ENCODE measurements around the gene LRRIQ1.

The LRRIQ1 gene

GRCh38 chr12:85057370-85057963 is 21.3 kb downstream of the LRRIQ1 start:
- DNase-seq (ENCODE audit: low spot score): peak; percentile 46

DNA sequence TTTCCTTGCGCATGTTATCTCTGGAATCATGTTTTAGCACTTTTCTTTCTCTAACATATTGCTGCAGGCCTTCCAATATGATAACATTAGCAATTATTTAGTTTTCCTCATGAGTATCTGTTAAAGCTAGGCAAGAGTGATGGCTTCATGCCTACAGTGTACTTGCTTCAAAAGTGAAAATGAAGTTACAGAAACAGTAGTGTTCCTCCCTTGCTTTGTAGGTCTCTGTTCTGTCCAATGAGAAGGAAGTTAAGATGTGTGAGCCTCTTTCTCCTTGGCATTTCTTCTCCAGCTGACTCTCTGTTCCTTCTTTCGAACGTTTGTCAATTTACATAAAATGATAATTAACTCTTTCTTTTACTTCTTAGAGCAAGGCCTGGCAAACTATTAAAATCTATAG is 22.2 kb downstream of the LRRIQ1 start:
- no peak for DNase-seq (ENCODE audit: low spot score)

DNA sequence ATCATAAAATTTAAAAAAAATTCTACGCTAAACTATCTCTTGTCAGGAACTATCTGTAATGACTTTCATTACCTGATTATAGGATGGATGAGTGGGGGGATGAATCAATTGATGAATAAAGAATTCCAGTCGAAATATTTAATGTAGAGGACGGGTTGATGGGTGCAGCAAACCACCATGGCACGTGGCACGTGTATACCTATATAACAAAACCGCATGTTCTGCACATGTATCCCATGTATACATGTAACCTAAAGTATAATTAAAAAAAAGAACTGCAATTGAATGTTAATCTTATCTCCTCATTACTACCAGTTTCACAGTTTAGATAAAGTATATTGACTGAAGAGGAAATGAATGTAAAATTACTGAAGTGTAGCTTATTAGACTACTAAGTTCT is 23.4 kb downstream of the LRRIQ1 start:
- DNase-seq (ENCODE audit: low spot score): no peak

DNA sequence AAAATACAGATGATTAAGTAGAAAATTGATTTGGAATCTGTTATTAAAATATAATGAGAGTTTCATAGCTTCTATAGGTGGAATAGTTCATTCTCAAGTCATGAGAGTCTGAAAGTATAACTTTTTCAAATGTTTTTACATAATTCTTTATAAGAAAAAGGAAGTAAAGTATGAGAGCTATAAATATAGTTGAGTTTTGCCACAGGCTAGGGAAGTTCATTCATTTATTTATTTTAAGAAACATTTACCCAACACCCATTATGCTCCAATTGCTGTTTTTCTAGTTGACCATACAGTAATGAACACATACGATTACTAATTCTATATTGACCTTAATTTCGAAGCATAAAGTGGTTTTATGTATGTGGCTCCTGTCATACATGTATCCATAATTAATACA is 24.8 kb downstream of the LRRIQ1 start:
- no peak for DNase-seq (ENCODE audit: low spot score)

- no peak for DNase-seq (ENCODE audit: low spot score)
Observed at GRCh38 chr12:85065837-85066482, 29.8 kb downstream of the LRRIQ1 start.

- DNase-seq (ENCODE audit: low spot score): no peak
Observed at GRCh38 chr12:85072826-85073225, 36.7 kb downstream of the LRRIQ1 start.

- peak; percentile 28 for DNase-seq (ENCODE audit: low spot score)
Observed at GRCh38 chr12:85076688-85077430, 40.7 kb downstream of the LRRIQ1 start.

- DNase-seq (ENCODE audit: low spot score): no peak
Observed at GRCh38 chr12:85085066-85085465, 48.9 kb downstream of the LRRIQ1 start.

- no peak for DNase-seq (ENCODE audit: low spot score)
Observed at GRCh38 chr12:85089792-85090191, 53.6 kb downstream of the LRRIQ1 start.

DNA sequence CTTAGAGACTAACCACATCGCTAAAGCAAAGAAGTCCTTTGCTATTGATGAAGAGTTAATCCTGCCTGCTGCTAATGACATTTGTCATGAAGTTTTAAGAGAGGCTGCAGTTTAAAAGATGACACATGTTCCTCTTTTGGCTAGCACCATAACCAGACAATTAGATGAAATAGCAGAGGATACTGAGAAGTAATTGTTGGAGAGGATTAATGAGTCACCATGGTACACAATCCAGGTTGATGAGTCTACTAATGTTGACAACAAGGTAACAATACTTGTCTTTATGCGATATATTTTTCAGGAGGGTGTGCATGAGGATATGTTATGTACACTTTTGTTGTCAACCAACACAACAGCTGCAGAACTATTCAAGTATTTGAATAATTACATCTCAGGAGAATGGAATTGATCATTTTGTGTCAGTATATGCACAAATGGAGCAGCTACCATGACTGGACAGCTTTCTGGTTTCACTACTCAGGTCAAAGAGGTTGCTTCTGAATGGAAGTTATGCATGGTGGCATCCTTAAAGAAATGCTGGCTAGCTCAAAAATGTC is 56.7 kb downstream of the LRRIQ1 start:
- no peak for DNase-seq (ENCODE audit: low spot score)

DNA sequence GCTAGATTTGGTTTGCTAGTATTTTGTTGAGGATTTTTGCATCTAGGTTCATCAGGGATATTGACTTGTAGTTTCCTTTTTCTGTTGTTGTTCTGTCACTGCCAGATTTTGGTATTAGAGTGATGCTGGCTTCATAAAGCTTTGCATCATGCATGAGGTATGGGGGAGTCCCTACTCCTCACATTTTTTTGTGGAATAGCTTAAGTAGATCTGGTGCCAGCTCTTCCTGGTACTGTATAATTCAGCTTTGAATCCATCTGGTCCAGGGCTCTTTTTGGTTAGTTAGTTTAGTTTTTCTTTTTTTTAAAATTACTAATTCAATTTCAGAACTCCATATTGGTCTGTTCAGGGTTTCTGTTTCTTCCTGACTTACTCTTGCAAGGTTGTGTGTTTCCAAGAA is 59.4 kb downstream of the LRRIQ1 start:
- no peak for DNase-seq (ENCODE audit: low spot score)

DNA sequence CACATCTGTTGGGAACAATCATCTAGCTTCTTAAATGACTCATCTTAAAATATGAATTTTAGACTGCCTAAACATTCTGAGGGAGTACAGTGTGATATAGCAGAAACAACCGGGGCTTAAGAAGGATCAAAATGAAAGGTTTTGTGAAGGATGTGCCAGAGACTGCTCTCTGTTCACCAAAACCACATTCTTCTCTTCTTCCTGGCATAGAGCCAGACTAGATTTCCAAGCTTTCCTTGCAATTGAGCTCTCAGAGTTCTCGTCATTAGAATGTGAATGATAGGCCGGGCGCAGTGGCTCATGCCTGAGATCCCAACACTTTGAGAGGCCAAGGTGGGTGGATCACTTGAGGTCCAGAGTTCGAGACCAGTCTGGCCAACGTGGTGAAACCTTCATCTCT is 94.5 kb downstream of the LRRIQ1 start:
- DNase-seq (ENCODE audit: low spot score): no peak

DNA sequence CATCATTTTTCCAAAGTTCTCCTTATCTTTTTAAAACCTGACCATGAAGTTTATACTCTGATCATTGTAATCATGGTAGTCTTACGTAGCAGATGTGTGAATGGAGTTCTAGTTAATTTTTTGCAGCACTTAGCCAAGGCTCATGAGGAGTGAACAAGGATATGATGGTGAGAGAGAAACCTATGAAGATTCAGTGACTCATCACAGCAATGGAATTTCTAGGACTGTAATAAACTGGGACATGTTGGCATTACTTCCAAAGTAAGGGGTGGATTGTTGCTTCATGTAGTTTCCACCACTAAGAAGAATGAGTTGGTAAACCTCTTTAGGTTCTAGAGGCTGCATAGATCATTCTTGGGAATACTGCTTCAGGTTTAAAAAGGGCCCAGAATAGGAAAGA is 102.7 kb downstream of the LRRIQ1 start:
- no peak for DNase-seq (ENCODE audit: low spot score)

DNA sequence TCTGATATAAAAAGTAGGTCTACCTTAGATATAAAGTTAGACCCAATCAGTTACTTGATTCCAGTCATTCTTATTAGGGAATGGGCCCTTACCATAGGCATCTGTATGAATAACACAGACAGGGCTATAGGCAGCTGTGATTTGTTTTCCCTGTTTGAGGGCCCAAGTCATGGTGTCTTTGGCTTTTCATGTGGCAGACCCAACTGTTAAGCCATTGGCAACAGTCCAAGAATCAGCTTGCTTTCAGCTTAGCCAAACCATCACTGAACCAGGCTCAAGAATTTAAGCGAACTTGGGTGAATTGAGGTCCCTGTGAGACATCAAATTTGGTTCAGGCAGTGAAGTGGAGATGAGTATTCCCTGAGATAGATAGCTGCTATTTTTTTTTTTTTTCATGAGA is 111.2 kb downstream of the LRRIQ1 start:
- no peak for DNase-seq (ENCODE audit: low spot score)

GRCh38 chr12:85152311-85152729 is 116.2 kb downstream of the LRRIQ1 start:
- no peak for DNase-seq (ENCODE audit: low spot score)

DNA sequence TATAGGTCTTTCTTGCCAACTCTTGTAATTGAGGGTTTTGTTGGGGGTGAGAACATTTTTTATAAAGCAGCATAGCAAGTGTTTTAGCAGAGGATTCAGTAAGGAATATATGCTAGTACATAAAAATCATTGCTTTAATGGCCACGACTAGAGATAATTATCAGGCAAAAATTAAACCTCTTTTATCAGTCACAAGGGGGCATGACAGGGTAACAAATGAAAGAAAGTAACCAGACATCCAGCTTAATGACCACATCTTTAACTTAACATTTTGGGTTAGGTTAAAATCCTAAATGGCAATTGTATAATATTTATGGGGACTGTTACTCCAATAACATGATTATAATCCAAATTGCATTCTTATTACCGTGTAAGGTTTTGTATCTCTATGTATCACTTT is 119.6 kb downstream of the LRRIQ1 start:
- DNase-seq (ENCODE audit: low spot score): peak; percentile 36

GRCh38 chr12:85156569-85156968 is 120.4 kb downstream of the LRRIQ1 start:
- DNase-seq (ENCODE audit: low spot score): no peak

GRCh38 chr12:85157035-85157603 is 121.0 kb downstream of the LRRIQ1 start:
- no peak for DNase-seq (ENCODE audit: low spot score)

- no peak for DNase-seq (ENCODE audit: low spot score)
Observed at GRCh38 chr12:85163752-85164321, 127.7 kb downstream of the LRRIQ1 start.

DNA sequence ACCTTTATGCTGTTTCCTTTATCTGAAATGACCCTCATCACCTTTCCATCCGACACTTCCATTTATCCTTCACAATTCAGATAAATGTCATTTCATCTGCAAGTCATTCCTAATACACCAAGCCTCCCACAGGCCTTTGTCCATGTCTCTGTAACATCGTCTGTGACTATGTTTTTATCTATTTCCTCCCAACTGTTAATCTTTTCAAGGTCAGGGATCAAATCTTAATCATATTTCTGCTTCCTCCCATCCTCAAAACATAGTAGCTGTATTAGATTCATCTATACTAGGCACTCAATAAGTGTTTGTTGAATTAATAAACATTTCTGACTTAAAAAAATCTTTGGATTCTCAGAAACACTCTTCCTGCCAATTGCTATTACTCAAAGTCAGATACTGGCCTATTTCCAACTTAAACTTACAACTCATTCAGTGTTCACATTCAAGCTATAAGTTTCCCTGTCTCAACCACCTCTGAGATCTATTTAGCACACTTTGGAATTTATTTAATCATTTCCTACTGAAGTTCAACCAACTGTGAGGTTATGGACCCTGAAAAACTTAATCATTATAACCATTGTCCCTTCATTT is 143.6 kb downstream of the LRRIQ1 start:
- DNase-seq (ENCODE audit: low spot score): peak; percentile 52

DNA sequence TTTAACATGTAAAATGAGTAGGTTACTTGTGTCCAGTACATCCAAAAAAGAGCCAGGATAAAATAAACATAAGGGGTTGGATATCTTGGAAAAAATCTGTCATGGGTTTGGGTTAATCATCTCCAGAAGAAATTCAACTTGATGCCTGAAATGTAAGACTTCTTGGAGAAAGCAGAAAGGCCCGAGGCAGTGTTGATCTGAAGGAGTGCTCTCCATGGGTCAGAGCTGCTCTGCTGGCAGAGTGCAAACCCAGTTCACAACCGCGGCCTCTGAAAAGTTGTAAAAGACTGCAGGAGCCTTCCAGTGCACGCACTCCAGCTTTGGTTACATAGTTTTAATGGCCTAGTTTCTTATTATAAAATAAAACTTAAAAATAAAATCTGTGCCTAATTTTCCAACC is 146.5 kb downstream of the LRRIQ1 start:
- DNase-seq (ENCODE audit: low spot score): no peak

DNA sequence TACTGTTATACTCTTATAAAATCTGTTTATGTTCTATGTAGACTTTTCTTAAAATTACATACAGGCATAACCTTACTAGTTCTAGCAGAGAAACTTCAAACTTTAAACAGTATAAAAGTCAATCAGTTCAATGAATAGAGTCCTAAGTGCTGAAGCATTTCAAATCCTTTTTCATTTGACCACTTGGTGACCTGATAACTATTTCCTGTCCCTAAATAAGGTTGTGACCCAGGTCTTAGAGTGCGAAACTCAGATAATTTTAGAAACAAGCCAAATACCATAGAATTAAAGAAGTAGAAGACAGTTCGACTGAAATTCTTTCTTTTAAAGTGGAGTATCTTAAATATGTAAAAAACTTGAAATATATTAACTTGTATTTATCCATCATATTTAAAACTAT is 147.7 kb downstream of the LRRIQ1 start:
- no peak for DNase-seq (ENCODE audit: low spot score)
